HG03025 (cell line): ENCODE data around the gene MISP.
"Not testable (repeated sequence)": the region's sequence is repeated elsewhere in the genome, so short reads cannot be mapped to it uniquely, and the experiment has no call there.

ENCODE experiments used
- ATAC-seq: cut with Tn5 transposase; IDR thresholded peaks from one replicate; pipeline ENCODE4 v1.9.1; 2021; ENCODE audit warnings: mild to moderate bottlenecking, moderate library complexity; ENCODE audit not compliant: unreplicated experiment, low FRiP score

The MISP gene

DNA sequence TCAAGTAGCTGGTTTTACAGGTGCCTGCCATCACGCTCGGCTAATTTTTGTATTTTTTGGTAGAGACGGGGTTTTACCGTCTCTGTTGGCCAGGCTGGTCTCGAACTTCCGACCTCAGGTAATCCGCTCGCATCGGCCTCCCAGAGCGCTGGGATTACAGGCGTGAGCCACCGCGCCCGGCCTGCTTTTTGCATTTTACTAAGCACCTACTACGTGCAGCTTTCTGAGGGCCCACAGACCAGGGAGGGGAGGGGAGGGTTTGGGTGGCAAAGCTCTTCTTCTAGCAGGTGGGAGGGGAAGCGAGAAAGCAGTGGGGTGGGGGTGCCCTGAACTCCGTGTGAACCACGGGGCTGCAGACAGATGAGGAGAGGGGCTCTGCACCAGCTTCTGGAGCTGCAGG, 27.2 kb upstream of the MISP start:
- no peak for ATAC-seq

DNA sequence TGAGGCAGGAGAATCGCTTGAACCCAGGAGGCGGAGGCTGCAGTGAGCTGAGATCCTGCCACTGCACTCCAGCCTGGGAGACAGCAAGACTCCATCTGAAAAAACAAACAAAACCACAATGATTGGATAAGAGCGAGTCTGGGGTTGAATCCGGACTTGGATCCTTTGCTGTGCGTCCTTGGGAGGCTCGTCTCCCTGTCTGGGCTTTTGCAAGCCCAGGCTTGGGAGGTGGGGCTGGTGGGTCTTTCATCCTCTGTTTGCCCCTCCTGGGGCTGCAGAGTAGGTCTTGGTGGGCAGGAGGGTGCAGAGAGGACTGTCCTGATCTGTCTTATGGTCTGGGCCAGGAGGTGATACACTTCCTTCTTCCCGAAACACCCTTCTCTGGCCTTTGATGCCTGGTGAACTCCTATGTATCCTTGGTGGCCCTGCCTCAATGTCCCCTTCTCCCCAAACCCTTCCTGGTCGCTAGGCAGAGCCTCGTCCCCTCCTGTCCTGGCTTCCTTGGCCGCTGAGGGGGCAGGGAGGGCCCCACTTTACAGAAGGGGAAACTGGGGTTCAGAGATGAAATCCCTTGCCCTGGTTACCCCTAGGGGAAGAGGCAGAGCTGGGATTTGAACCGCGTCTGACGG, 25.3 kb upstream of the MISP start:
- ATAC-seq = no peak

DNA sequence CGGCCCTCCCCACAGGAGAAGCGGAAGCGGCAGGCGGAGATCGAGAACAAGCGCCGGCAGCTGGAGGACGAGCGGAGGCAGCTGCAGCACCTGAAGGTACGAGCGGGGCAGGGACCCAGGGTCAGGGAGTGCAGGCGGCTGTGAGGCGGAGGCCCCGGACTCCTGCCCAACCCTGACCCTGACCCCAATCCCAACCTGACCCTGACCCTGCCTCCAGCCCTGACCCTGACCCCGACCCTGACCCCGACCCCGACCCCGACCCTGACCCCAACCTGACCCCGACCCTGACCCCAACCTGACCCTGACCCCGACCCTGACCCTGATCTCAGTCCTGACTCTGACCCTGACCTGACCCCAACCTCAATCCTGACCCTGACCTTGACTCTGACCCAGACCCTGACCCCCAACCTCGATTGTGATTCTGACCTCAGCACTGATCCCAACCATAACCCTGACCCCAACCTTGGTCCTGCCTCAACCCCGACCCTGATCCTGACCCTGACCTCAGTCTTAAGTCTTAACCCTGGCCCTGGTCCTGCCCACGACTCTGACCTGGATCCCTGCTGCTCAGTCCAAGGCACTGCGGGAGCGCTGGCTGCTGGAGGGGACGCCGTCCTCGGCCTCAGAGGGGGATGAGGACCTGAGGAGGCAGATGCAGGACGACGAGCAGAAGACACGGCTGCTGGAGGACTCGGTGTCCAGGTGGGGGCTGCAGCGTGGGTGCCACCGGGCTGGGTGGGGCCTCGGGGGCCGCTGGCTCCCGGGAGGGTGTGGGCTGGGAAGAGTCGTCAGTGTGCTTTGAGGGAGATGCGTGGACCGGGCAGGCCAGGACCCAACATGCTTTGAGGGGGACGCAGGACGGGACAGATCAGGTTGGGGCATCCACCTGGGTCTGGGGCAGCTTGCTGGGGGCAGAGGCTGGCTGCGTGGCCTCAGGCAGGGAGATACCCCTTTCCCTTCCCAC, 23.6 kb upstream of the MISP start:
- no peak for ATAC-seq

DNA sequence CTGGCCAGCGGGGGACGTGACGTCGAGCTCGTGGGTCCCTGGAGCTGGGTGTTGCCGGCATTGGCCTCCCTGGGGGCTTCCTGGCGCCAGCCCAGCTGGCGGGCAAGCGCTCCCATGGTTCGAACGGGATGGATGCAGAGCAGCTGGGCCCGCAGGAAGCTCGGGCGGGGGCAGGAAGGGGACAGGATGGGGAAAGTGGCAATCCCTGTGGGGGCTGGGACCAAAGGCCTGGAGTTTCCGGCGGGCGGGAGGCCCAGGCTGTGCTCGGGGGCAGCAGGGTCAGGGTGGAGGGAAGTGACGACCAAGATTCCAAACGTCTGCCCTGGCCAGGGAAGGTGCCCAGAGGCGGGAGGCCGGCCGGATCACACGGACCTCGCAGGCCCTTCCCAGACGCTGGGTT, 22.9 kb upstream of the MISP start:
- ATAC-seq = no peak

- ATAC-seq = not testable (repeated sequence)
Measured at GRCh38 chr19:729564-729963, 21.3 kb upstream of the MISP start.

GRCh38 chr19:729965-730668, 20.8 kb upstream of the MISP start:
- no peak for ATAC-seq

DNA sequence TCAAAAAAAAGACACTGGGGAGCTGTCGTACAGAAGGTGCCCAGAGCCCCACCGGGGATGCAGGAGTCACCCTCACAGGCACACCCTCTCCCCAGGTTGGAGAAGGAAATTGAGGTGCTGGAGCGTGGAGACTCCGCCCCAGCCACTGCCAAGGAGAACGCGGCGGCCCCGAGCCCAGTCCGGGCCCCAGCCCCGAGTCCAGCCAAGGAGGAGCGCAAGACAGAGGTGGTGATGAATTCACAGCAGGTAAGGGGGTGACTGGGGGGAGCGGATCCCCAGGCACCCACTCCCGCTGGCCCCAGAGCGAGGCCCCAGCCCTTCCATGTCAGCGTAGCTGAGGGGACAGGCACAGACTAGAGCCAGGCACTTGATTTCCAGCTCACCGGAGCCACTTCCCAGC, 19.9 kb upstream of the MISP start:
- no peak for ATAC-seq

- ATAC-seq = no peak
Measured at GRCh38 chr19:732148-733069, 18.5 kb upstream of the MISP start.

DNA sequence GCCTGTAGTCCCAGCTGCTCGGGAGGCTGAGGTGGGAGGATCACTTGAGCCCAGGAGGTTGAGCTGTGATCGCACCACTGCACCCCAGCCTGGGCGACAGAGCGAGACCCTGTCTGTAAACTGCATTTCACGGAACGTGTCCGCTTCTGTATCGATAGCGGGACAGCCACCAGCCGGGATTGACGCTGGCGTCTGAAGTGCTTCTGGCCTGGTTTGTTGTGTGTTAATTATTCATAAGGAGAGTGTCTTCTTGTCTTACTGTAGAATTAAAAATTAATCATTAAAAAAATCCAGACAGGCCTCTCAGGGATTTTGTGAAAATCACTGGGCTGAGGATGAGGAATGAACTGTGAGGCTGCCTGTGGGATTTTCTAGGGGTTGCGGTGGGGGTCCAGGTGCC, 16.2 kb upstream of the MISP start:
- no peak for ATAC-seq

- no peak for ATAC-seq
Measured at GRCh38 chr19:736125-736524, 14.8 kb upstream of the MISP start.

GRCh38 chr19:737591-738093, 13.3 kb upstream of the MISP start:
- no peak for ATAC-seq

- ATAC-seq = no peak
Measured at GRCh38 chr19:738509-739128, 12.3 kb upstream of the MISP start.

- ATAC-seq = no peak
Measured at GRCh38 chr19:739998-740715, 10.8 kb upstream of the MISP start.

- ATAC-seq = not testable (repeated sequence)
Measured at GRCh38 chr19:740816-741505, 10.0 kb upstream of the MISP start.

GRCh38 chr19:741506-742131, 9.3 kb upstream of the MISP start:
- ATAC-seq = no peak

GRCh38 chr19:742540-743075, 8.3 kb upstream of the MISP start:
- ATAC-seq = no peak

DNA sequence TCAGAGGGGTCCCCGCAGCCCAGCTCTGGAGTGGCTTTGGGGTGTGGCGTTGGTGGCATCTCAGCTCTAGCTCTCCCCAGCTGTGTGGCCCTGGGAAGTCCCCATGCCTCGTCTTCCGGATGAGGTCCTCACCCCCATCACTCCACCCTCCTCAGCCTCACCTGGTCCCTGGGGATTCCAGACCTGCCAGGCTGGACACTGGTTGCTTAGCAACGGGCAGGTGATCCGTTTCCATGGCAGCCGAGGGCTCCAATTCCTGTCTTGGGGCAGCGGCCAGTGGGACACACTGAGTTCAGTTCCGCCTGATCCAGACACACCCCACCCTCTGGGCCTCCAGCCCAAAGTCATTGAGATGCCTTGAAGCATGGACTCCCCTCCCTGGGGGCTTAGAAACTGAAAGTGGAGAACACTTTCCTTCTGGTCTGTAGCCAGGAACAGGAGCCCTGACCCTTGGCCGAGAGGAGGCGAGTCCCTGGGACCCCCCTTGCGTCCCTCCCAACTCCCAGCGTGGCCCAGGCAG, 7.7 kb upstream of the MISP start:
- ATAC-seq = no peak
